HUDEP-2 (cell line): Measurements from ENCODE around the gene B4GALT3.

Experiments
- DNase-seq, 76 experiments: peaks; one replicate each; lab custom pipeline; 2025; ENCODE audit not compliant: unreplicated experiment in 76 of 76; lab: John Stamatoyannopoulos, UW

B4GALT3 gene

DNA sequence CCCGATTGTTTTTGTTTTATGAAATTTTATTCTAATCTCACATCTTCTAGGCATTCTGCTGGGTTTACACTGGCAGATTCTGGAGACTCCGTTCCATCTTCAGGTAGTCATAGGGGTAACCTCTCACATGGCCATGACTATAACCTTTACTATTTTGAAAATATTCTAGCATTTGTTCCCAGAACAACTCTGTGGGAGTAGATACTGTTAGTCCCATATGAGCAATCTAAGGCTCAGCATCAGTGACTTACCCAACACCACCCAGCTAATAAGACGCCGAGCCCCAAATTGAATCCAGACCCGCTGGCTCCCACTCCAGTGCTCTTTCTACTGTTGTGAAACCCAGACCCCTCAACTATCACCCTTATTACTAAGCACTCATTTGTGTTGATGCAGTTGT lies 11.7 kb upstream of the B4GALT3 start:
- no peak for DNase-seq

GRCh38 chr1:161188381-161188780 lies 11.1 kb upstream of the B4GALT3 start:
- DNase-seq, result no peak

GRCh38 chr1:161187311-161187710 lies 10.0 kb upstream of the B4GALT3 start:
- no peak for DNase-seq

- DNase-seq, result no peak
Observed at GRCh38 chr1:161185732-161186311, 8.5 kb upstream of the B4GALT3 start.

GRCh38 chr1:161185282-161185682 lies 8.0 kb upstream of the B4GALT3 start:
- DNase-seq, result peak in 29 of 76 experiments; percentile 6 to 54 (median 24)

DNA sequence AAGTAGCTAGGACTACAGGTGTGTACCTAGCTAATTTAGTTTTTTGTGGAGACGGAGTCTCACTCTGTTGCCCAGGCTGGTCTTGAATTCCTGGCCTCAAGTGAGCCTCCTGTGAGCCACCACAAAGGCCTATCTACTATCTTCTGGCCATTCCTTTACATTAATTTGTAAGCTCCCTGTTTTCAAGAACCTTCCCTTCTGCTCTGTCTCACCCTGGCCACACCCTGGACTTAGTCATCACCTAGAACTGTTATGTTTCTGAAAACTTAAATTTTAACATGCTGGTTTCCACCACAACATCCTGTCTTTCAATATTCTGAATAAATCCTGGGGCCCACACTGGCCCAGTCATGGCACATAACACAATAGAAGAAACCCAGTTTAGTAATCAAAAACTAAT lies 4.9 kb upstream of the B4GALT3 start:
- peak in 7 of 76 experiments; percentile 11 to 27 (median 23) for DNase-seq

- DNase-seq, result peak in 1 of 76 experiments; percentile 9
Observed at GRCh38 chr1:161180639-161181038, 3.3 kb upstream of the B4GALT3 start.

- no peak for DNase-seq
Observed at GRCh38 chr1:161179698-161180097, 2.4 kb upstream of the B4GALT3 start.

- DNase-seq, result no peak
Observed at GRCh38 chr1:161177936-161178244, 583 bp upstream of the B4GALT3 start.

GRCh38 chr1:161176468-161177111 lies 717 bp downstream of the B4GALT3 start:
- peak in 1 of 76 experiments; percentile 32 for DNase-seq

DNA sequence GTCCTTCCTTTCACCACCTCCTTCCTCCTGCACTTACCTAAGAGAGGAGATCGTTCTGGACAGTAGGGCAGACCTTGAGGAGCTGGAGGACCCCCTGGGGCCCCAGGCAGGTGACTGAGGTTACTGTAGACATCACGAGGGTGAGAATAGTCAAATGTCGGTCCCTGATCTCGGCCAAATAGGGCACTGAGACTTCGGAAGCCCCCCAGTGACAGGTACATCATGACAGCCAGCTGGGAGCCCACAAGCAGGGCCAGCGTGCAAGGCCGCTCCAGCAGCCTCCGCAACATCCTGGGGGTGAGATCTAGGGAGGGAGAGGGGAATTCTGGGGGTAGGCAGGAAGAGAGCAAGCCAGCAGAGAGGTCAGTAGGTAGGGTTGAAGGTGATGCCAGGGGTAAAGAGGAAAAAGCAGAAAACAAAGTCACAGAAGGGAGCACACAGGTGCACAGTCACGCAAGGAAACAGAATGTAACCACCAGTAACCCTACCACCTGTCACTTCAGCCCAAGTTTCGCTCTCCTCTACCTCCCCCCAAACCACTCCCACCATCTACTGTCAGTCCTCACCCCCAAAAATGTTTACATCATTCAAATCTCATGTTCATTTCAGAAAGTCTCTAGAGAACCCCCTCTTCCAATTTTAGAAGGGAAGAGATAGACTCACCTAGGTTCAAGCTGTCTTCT lies 1.4 kb downstream of the B4GALT3 start:
- no peak for DNase-seq

- no peak for DNase-seq
Observed at GRCh38 chr1:161174911-161175310, 2.4 kb downstream of the B4GALT3 start.

DNA sequence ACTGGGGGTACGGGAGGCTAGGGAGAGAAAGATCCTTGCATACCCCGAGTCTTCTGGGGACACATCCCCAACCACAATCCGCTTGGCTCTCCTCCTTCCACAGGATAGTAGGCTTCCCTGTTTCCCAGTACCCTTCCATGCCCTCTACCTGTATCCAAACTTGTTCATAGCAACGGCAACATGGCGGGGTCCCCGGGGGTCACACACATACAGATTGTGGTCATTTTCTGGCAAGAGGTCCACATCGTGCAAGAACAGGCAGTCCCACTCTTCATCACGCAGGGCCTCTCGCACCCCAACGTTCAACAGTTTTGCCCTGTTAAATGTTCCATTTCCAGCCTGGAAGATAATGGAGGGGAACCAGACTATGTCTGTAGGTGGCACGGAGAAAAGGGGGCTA lies 3.6 kb downstream of the B4GALT3 start:
- DNase-seq, result no peak

GRCh38 chr1:161172776-161173376 lies 4.4 kb downstream of the B4GALT3 start:
- DNase-seq, result peak in 1 of 76 experiments; percentile 18

DNA sequence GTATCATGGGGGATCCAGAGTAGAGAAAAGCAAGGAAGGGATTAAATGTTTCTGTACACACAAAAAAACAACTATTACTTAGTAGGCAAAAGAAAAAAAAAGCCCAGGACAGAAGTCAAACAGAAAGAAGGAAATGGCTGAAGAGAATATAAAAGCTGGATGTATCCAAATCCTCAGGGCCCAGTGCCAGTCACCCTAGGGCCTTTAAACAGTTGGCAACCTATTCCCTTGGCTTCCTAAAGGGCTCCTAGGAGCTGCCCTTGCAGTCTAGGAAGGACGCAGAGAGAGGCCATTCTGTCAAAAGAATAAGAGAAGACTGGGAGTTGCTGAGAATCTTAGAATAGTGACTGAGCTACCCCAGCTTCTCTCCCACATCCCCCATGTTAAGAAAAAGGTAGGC lies 5.0 kb downstream of the B4GALT3 start:
- DNase-seq, result no peak

GRCh38 chr1:161171696-161172095 lies 5.6 kb downstream of the B4GALT3 start:
- no peak for DNase-seq

DNA sequence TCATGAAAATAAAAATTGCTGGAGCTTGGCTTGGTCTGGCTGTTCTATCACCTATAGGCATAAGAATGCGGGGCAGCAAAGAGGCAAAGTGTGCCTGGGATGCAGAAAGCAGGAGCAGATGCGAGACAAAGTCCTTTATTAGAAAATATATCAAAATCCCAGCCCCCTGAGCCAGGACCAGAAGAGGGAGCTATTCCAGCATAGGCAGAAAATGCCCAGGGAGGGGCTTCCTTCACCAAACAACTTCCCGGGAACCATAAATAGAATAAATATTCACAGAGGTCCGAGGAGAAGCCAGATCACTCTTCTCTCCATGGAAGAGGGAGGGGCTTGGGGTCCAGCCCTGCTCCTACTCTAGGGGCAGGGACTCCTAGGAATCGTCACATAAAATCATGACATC lies 6.1 kb downstream of the B4GALT3 start:
- DNase-seq, result no peak

DNA sequence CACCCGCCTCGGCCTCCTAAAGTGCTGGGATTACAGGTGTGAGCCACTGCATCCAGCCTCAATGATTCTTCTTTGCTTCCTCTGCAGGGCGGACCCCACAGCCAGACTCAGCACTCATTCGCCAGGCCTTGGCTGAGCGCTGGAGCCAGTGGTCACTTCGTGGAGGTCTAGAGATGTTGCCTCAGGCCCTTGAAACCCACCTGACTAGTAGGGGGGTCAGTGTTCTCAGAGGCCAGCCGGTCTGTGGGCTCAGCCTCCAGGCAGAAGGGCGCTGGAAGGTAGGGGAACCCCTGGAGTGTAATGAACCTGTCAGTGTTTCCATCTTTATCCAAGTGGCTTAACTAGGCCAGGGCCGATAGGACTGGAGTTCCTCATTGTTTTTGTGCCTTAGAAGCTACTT lies 8.4 kb downstream of the B4GALT3 start:
- DNase-seq, result no peak

DNA sequence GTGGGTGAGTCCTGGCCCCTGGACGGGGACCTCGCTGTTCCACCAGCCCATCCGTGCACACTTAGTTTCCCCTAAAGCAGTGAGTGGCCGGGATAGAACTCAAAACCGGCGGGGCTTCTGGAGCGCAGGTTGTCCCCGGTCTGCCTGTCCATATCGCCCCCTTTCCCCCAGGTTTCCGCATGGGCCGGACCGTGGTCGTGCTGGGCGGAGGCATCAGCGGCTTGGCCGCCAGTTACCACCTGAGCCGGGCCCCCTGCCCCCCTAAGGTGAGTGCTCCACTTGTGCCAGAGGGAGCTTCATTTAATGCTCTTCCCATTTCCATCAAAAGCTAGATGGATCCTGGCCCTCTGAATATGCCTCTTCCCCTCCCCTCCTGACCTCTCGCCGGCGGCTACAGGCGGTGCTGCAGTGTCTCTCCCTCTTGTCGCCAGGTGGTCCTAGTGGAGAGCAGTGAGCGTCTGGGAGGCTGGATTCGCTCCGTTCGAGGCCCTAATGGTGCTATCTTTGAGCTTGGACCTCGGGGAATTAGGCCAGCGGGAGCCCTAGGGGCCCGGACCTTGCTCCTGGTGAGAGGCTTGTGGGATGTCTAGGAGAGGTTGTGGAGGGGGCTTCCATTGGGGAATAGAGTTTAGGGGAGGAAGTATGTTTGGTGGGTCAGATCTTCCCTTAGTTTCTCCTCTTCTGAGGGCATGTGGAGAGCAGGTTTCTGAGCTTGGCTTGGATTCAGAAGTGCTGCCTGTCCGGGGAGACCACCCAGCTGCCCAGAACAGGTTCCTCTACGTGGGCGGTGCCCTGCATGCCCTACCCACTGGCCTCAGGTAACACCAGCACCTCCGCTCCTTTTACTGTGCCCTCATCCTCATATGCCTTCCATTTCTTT lies 10.4 kb downstream of the B4GALT3 start:
- DNase-seq, result peak in 35 of 76 experiments; percentile 11 to 92 (median 46)

GRCh38 chr1:161165742-161166668 lies 11.3 kb downstream of the B4GALT3 start, which contains the start of gene PPOX:
TSS of gene PPOX (plus strand) at chr1:161166426. CDS start at chr1:161166848, 422 bp downstream.
- peak; percentile 41 to 100 (median 99) for DNase-seq
